HG03135 (cell line): ENCODE results near the gene CMYA5.
A peak's percentile ranks its signal among the peaks of the same experiment; 100 is the strongest.
"Not testable (repeated sequence)": the region's sequence is repeated elsewhere in the genome, so short reads cannot be mapped to it uniquely, and the experiment has no call there.

Experiments
- ATAC-seq: cut with Tn5 transposase; IDR thresholded peaks from one replicate; pipeline ENCODE4 v1.9.1; 2021; ENCODE audit warnings: mild to moderate bottlenecking, moderate library complexity; ENCODE audit not compliant: unreplicated experiment

CMYA5 gene

GRCh38 chr5:79689541-79690466 lies at the start of gene CMYA5:
CMYA5 (plus strand) TSS chr5:79689836; CDS start chr5:79689908, 72 bp downstream.
- no peak for ATAC-seq

DNA sequence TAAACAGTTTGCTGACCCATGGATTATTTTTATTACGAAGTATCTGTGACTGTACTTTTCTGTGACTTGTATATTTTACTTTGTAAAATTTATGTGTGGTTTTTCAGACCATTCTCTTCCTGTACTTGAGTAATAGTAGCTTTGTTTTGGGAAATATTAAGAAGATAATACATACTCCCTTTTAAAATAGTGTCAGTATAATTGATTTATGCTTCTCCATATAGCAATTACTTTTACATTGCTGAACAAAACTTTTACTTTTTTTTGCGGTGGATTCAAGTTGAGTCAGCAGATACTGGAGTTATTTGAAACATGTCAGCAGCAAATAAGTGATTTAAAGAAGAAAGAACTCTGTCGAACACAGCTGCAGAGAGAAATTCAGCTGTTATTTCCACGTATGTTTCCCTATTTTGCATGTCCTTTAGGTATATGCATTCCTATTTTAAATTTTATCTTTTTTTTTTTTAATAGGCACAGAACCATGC lies 49.0 kb upstream of the CMYA5 start:
- ATAC-seq, result no peak

GRCh38 chr5:79641414-79641813 lies 48.2 kb upstream of the CMYA5 start:
- ATAC-seq, result no peak

DNA sequence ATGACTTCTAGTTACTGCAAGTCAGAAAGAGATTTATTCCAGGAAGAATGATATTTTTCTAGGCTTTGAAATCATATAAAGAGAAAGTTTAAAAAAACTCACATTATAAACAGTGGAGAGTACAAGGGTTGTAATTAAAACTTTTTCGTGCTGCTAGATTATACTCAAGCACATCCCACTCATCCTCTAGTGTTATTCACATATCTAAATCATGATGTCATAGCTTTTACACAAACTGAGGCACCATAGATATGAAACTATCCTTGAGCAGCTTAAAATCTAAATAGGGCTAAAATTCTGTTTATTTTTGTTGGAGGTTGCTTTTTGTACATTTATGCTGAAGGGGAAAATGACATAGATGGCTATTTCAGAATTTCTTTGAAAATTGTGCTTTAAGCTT lies 47.4 kb upstream of the CMYA5 start:
- ATAC-seq, result no peak

DNA sequence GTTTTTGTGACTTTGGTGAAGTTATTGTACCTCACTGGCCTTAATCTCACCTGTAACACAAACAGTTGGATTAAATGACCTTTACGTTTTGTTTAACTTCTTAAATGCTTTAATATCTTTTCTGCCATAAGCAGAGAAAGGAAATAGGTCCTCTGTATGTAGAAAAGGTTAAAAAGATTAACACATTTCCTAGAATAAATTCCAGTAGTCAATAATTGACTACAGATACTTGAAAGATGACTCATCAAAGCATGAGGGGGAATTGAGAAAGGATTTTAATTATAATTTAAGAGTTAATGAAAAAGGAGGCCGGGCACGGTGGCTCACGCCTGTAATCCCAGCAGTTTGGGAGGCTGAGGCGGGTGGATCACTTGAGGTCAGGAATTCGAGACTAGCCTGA lies 35.8 kb upstream of the CMYA5 start:
- ATAC-seq, result no peak

GRCh38 chr5:79663212-79663611 lies 26.4 kb upstream of the CMYA5 start:
- no peak for ATAC-seq

GRCh38 chr5:79666758-79667157 lies 22.9 kb upstream of the CMYA5 start:
- no peak for ATAC-seq

DNA sequence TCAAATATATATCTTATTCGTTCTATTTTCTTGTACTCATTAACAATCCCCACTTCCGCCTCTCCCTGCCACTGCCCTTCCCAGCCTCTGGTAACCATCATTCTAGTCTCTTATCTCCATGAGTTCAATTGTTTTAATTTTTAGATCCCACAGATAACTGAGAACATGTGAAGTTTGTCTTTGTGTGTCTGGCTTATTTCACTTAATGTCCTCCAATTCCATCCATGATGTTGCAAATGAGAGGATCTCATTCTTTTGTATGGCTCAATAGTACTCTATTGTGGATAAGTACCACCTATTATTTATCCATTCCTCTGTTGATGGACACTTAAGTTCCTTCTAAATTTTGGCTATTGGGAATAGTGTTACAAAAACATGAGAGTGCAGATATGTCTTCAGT lies 17.2 kb upstream of the CMYA5 start:
- ATAC-seq, result no peak

GRCh38 chr5:79676354-79676753 lies 13.3 kb upstream of the CMYA5 start:
- not testable (repeated sequence) for ATAC-seq

GRCh38 chr5:79682102-79682501 lies 7.5 kb upstream of the CMYA5 start:
- not testable (repeated sequence) for ATAC-seq

DNA sequence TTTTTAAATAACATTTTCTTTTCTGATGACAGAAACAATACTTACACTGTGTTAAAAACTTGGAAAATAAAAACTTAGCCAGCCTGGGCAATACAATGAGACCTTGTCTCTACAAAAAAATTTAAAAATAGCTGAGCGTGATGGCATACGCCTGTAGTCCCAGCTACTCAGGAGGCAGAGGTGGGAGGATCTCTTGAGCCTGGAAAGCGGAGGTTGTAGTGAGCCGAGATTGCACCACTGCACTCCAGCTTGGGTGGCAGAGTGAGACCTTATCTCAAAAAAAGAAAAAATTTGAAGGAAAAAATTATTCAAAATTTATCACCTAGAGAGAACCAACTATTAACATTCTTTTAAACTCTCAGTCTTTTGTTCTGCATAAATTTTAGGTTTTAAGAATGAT lies 4.9 kb upstream of the CMYA5 start:
- ATAC-seq, result no peak

GRCh38 chr5:79685627-79686026 lies 4.0 kb upstream of the CMYA5 start:
- no peak for ATAC-seq

GRCh38 chr5:79686799-79687198 lies 2.8 kb upstream of the CMYA5 start:
- no peak for ATAC-seq

GRCh38 chr5:79687889-79688288 lies 1.7 kb upstream of the CMYA5 start:
- no peak for ATAC-seq

DNA sequence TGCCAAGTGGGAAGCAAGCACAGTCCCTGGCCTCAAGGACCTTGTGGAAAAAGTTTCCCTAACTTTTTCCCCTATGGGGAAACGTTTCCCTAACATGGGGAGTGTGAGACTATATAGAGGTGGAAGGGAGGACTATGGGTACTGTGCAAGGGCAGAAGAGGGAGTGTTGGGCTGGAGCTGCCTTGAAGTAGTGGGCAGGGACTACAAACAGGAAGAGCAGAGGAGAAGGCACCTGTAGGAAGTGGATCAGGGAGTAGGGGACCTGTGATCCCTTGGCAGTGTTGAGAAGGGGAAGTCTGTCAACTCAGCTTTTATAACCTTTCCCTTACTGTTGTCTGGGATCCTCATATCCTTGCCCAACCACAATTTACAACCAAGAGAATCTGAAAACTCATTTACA lies 1.4 kb downstream of the CMYA5 start:
- ATAC-seq, result no peak

GRCh38 chr5:79692596-79692995 lies 3.0 kb downstream of the CMYA5 start:
- ATAC-seq, result no peak

GRCh38 chr5:79694183-79694582 lies 4.5 kb downstream of the CMYA5 start:
- ATAC-seq, result no peak

DNA sequence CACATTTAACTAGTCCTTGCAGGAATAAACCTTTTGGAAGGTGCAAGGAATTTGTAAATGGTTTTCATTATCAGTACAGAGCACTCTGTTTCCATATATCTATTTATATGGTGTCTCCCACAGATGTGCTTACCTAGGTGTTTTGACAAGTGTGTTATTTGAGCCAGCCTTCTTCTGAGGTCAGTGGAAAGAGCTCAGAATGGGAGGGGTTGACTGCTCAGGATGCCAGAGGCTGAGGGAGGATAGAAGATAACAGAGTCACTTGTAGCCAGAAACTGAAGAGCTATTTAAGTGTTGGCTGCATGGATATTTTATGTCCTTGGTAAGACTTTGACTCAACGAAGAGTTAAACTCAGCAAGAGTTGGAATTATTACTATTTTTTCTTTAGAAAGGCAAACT lies 5.0 kb downstream of the CMYA5 start:
- no peak for ATAC-seq

- ATAC-seq, result no peak
These were observed 5.9 kb downstream of the CMYA5 start for GRCh38 chr5:79695526-79695925.

DNA sequence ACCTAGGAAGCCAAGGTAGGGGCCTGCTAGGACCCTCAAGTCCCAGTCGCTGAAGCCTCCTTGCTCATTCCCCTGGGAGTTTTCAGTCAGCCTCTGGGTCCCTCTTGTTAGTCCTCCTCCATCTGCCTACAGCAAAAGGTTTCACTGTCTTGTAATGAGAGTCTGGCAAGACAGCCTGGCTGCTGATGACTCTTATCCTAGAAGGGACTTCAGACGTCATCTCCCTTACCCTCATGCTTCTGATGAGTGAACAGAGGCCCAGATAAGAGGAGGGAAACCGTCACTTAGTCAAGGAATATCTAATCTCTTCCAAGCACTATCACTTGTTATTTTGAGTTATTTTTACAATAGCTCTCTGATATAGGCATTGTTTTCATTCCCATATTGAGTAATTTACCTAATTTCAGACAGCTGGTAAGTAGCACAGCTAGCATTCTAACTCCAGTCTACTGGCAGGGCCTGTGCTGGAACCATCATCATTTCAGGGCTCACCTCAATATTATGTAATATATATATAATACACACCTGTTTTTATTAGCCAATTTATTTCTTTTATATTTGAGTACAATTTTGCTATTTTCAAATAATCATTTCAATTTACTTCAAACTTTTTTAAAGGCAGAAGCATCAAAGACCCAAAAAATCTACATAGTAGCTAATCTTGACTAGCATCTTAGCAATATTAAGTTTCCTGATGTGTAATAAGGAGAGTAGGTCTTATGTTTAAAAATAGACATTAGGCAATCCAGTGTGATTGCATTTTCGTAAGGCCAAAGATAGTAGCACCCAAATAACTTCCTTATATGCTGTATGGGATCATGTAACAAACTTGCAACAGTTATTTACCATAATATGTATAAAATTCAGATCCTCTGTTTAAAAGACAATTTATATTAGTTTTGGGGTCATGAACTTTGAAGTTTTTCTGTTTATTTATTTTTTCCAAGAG lies 7.9 kb downstream of the CMYA5 start:
- no peak for ATAC-seq

DNA sequence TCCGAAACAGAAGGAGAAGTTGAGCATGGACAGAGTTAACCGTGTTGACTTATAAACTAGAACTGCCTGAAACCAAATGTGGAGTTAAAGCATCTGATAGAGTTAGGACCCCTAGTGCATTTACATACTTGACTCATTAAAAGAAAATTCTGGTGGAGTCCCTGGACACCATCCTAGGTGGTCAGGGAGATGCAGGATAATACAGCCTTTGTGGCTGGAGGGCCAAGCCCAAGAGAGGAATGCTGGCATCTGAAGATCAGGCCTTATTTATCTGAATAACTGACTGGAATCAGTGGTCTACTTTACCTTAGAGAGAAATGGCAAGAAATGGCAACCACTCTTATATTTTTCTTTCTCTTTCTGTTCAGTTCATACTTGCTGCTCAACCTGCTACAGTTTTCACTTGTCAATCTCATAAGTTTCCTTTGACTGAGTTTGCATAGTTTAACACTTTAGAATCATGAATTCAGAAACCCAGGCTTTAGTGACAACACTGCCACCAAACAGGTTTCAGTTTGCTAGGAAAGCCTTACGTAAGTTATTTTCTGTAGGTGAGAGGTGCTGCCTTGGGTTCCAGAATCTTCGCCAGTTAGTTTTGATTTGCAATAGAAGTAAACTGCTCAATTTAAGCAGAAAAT lies 10.2 kb downstream of the CMYA5 start:
- peak; percentile 85 for ATAC-seq
